Measurements from ENCODE around the gene SLC9A5.

The SLC9A5 gene

GRCh38 chr16:67236563-67237395 lies 12.0 kb upstream of the SLC9A5 start:
- Histone ChIP-seq H2AFZ (ENCODE audit: low read depth, low read length) (no peak overlapping the region), H3K36me3 (replicated peaks; ENCODE audit: low read depth, low read length) (peaks cover 38% of the 10 kb centered on the region), H3K4me2 (ENCODE audit: low read length) (no peak overlapping the region), H3K9me3 (ENCODE audit: insufficient read depth, low read length) (no peaks in the 10 kb centered on the region), H3K79me2 (ENCODE audit: low read length) (no peaks in the 10 kb centered on the region), H3K4me3 (ENCODE audit: low read length) (no peak overlapping the region), H4K20me1 (ENCODE audit: insufficient read depth, low read length) (no peaks in the 10 kb centered on the region), H3K4me1 (ENCODE audit: low read length) (no peaks in the 10 kb centered on the region), H3K9ac (ENCODE audit: low read length) (no peak overlapping the region), H3K27me3 (ENCODE audit: low read depth, low read length) (no peaks in the 10 kb centered on the region), H3K27ac (ENCODE audit: low read length) (no peak overlapping the region)
- TF ChIP-seq, protein P1, sequence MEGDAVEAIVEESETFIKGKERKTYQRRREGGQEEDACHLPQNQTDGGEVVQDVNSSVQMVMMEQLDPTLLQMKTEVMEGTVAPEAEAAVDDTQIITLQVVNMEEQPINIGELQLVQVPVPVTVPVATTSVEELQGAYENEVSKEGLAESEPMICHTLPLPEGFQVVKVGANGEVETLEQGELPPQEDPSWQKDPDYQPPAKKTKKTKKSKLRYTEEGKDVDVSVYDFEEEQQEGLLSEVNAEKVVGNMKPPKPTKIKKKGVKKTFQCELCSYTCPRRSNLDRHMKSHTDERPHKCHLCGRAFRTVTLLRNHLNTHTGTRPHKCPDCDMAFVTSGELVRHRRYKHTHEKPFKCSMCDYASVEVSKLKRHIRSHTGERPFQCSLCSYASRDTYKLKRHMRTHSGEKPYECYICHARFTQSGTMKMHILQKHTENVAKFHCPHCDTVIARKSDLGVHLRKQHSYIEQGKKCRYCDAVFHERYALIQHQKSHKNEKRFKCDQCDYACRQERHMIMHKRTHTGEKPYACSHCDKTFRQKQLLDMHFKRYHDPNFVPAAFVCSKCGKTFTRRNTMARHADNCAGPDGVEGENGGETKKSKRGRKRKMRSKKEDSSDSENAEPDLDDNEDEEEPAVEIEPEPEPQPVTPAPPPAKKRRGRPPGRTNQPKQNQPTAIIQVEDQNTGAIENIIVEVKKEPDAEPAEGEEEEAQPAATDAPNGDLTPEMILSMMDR (IDR thresholded peaks at IDR 0.05; ENCODE audit: low read depth, low read length): no peak
- no peak for TF ChIP-seq EZH2phosphoT487 (IDR thresholded peaks at IDR 0.05; ENCODE audit: low read depth)

- H3K9ac ChIP-seq (ENCODE audit: low read length): no peak overlapping the region
- 0 out of 2 replicates have a peak, but pooled peaks cover 4% of the 10 kb centered on the region for H3K79me2 ChIP-seq (ENCODE audit: low read length)
- H3K27ac ChIP-seq (ENCODE audit: low read length): no peak overlapping the region
- no peak overlapping the region for H3K4me2 ChIP-seq (ENCODE audit: low read length)
- H3K27me3 ChIP-seq (ENCODE audit: low read depth, low read length): no peaks in the 10 kb centered on the region
- H3K4me1 ChIP-seq (ENCODE audit: low read length): no peaks in the 10 kb centered on the region
- TF ChIP-seq, protein P1 (IDR thresholded peaks at IDR 0.05; ENCODE audit: low read depth, low read length): no peak
- no peak for TF ChIP-seq EZH2phosphoT487 (IDR thresholded peaks at IDR 0.05; ENCODE audit: low read depth)
- no peak overlapping the region for H3K4me3 ChIP-seq (ENCODE audit: low read length)
- H2AFZ ChIP-seq (ENCODE audit: low read depth, low read length): no peak overlapping the region
- no peaks in the 10 kb centered on the region for H3K9me3 ChIP-seq (ENCODE audit: insufficient read depth, low read length)
- H3K36me3 ChIP-seq (replicated peaks; ENCODE audit: low read depth, low read length): peaks cover 32% of the 10 kb centered on the region
- 0 out of 2 replicates have a peak, but pooled peaks cover 2% of the 10 kb centered on the region for H4K20me1 ChIP-seq (ENCODE audit: insufficient read depth, low read length)
Measured at GRCh38 chr16:67237396-67238277, 11.1 kb upstream of the SLC9A5 start.

DNA sequence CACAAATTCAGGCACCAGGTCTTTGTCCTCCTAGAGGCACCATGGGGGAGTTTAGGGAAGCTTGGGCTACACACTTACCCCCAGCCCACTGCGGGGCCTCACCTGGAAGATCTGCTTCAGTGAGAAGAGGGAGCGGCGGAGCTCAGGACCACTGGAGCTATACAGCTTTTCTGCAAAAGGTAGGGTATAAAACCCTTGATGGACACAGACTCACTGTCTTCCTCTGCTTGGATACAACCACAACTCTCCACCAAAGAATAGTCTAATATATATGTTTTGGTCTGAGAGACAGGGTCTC lies 10.6 kb upstream of the SLC9A5 start:
- Histone ChIP-seq H3K4me1 (ENCODE audit: low read length) (no peaks in the 10 kb centered on the region), H3K36me3 (replicated peaks; ENCODE audit: low read depth, low read length) (peaks cover 31% of the 10 kb centered on the region), H2AFZ (ENCODE audit: low read depth, low read length) (no peak overlapping the region), H3K9ac (ENCODE audit: low read length) (no peak overlapping the region), H3K4me2 (ENCODE audit: low read length) (no peak overlapping the region), H3K27ac (ENCODE audit: low read length) (no peak overlapping the region), H3K79me2 (ENCODE audit: low read length) (0 out of 2 replicates have a peak, but pooled peaks cover 4% of the 10 kb centered on the region), H4K20me1 (ENCODE audit: insufficient read depth, low read length) (0 out of 2 replicates have a peak, but pooled peaks cover 2% of the 10 kb centered on the region), H3K9me3 (ENCODE audit: insufficient read depth, low read length) (no peaks in the 10 kb centered on the region), H3K4me3 (ENCODE audit: low read length) (no peak overlapping the region), H3K27me3 (ENCODE audit: low read depth, low read length) (no peaks in the 10 kb centered on the region)
- TF ChIP-seq EZH2phosphoT487 (IDR thresholded peaks at IDR 0.05; ENCODE audit: low read depth): no peak
- TF ChIP-seq, protein P1 (IDR thresholded peaks at IDR 0.05; ENCODE audit: low read depth, low read length): no peak
